H9 (cell line): ENCODE data around the gene PFDN5. TPM values are rescaled to one million over a fixed set of nuclear protein-coding genes. Genes with fewer than 3 reads are reported as not detected.

ENCODE experiments used
- DNase-seq: peaks from one replicate; pipeline ENCODE4 v3.0.0-alpha.2; 2017
- H2AFZ ChIP-seq: one replicate; pipeline ENCODE4 v1.6.1; 2013; ENCODE audit warnings: mild to moderate bottlenecking, low read length, control low read depth, moderate library complexity
- H2AK5ac ChIP-seq: 2 replicates; pipeline ENCODE4 v1.6.1; 2013; ENCODE audit warnings: low read length, control low read depth, mixed read lengths; ENCODE audit not compliant: insufficient read length
- H2BK120ac ChIP-seq: one replicate; pipeline ENCODE4 v1.6.1; 2013; ENCODE audit warnings: low read depth, mild to moderate bottlenecking, low read length, control low read depth, inconsistent platforms; ENCODE audit not compliant: poor library complexity, severe bottlenecking
- H2BK12ac ChIP-seq: 2 replicates; pipeline ENCODE4 v1.6.1; 2013; ENCODE audit warnings: low read length, control low read depth, mixed read lengths, low read depth; ENCODE audit not compliant: insufficient read length
- H2BK15ac ChIP-seq: 2 replicates; pipeline ENCODE4 v1.6.1; 2013; ENCODE audit warnings: low read depth, low read length, control low read depth
- H2BK20ac ChIP-seq: one replicate; pipeline ENCODE4 v1.6.1; 2013; ENCODE audit warnings: low read depth, mild to moderate bottlenecking, low read length, control low read depth, inconsistent platforms; ENCODE audit not compliant: poor library complexity, severe bottlenecking
- H2BK5ac ChIP-seq: 2 replicates; pipeline ENCODE4 v1.6.1; 2013; ENCODE audit warnings: low read length, control low read depth, mixed read lengths; ENCODE audit not compliant: insufficient read length
- H3K14ac ChIP-seq: 2 replicates; pipeline ENCODE4 v1.6.1; 2013; ENCODE audit warnings: low read length, control low read depth; ENCODE audit not compliant: insufficient read depth
- H3K18ac ChIP-seq: 2 replicates; pipeline ENCODE4 v1.6.1; 2013; ENCODE audit warnings: low read depth, mild to moderate bottlenecking, mixed read lengths, low read length, control low read depth; ENCODE audit not compliant: insufficient read length
- H3K23ac ChIP-seq: 2 replicates; pipeline ENCODE4 v1.6.1; 2013; ENCODE audit warnings: low read length, control low read depth, mixed read lengths, low read depth; ENCODE audit not compliant: insufficient read length
- H3K23me2 ChIP-seq: 2 replicates; pipeline ENCODE4 v1.6.1; 2013; ENCODE audit warnings: low read depth, mild to moderate bottlenecking, mixed read lengths, low read length, control low read depth; ENCODE audit not compliant: insufficient read length, poor library complexity, severe bottlenecking
- H3K27ac ChIP-seq: 2 replicates; pipeline ENCODE4 v1.5.1; 2013; ENCODE audit warnings: low read length, control low read depth, mixed read lengths, low read depth; ENCODE audit not compliant: insufficient read length
- H3K27me3 ChIP-seq: 2 replicates; pipeline ENCODE4 v1.6.1; 2013; ENCODE audit warnings: low read length, control low read depth, inconsistent platforms; ENCODE audit not compliant: insufficient read depth
- H3K4ac ChIP-seq: 2 replicates; pipeline ENCODE4 v1.6.1; 2013; ENCODE audit warnings: low read depth, mild to moderate bottlenecking, control low read depth, inconsistent platforms, low read length, moderate library complexity
- H3K4me1 ChIP-seq: 2 replicates; pipeline ENCODE4 v1.6.1; 2013; ENCODE audit warnings: low read length, control low read depth, inconsistent platforms; ENCODE audit not compliant: insufficient read depth
- H3K4me2 ChIP-seq: 2 replicates; pipeline ENCODE4 v1.6.1; 2013; ENCODE audit warnings: low read length, control low read depth, mixed read lengths; ENCODE audit not compliant: insufficient read length, insufficient read depth
- H3K56ac ChIP-seq: 2 replicates; pipeline ENCODE4 v1.6.1; 2013; ENCODE audit warnings: low read depth, mild to moderate bottlenecking, mixed read lengths, low read length, control low read depth; ENCODE audit not compliant: insufficient read length
- H3K79me1 ChIP-seq: 2 replicates; pipeline ENCODE4 v1.6.1; 2013; ENCODE audit warnings: low read depth, mild to moderate bottlenecking, moderate library complexity, low read length, control low read depth, inconsistent platforms; ENCODE audit not compliant: insufficient read depth, poor library complexity, severe bottlenecking
- H3K79me2 ChIP-seq: 2 replicates; pipeline ENCODE4 v1.6.1; 2013; ENCODE audit warnings: low read length, control low read depth, inconsistent platforms; ENCODE audit not compliant: insufficient read depth
- H3K9ac ChIP-seq: 2 replicates; pipeline ENCODE4 v1.6.1; 2013; ENCODE audit warnings: low read length, control low read depth, mixed read lengths; ENCODE audit not compliant: insufficient read length; ENCODE audit errors: extremely low read depth
- H3K9me3 ChIP-seq: one replicate; pipeline ENCODE4 v1.6.1; 2013; ENCODE audit warnings: low read depth, low read length, inconsistent platforms; ENCODE audit not compliant: control insufficient read depth
- H3T11ph ChIP-seq: one replicate; pipeline ENCODE4 v1.6.1; 2013; ENCODE audit warnings: mild to moderate bottlenecking, low read length, control low read depth, inconsistent platforms
- H4K20me1 ChIP-seq: one replicate; pipeline ENCODE4 v1.6.1; 2013; ENCODE audit not compliant: control insufficient read depth, insufficient read length, insufficient read depth
- H4K5ac ChIP-seq: 2 replicates; pipeline ENCODE4 v1.6.1; 2013; ENCODE audit warnings: low read depth, mild to moderate bottlenecking, mixed read lengths, low read length, control low read depth; ENCODE audit not compliant: insufficient read length
- H4K8ac ChIP-seq: replicated peaks from 2 replicates; pipeline ENCODE4 v1.6.1; 2013; ENCODE audit warnings: low read length, control low read depth, mixed read lengths, low read depth; ENCODE audit not compliant: insufficient read length
- H4K91ac ChIP-seq: 2 replicates; pipeline ENCODE4 v1.6.1; 2013; ENCODE audit warnings: low read depth, mild to moderate bottlenecking, moderate library complexity, mixed read lengths, low read length, control low read depth; ENCODE audit not compliant: insufficient read length
- H3K27ac Mint-ChIP-seq, 3 experiments: 2 replicates in 2 of 3; 3 replicates in 1 of 3; pipeline ENCODE4 v1.8.0; 2020 to 2021; ENCODE audit warnings: mixed read lengths in 3 of 3, mild to moderate bottlenecking in 1 of 3, moderate library complexity in 1 of 3
- H3K27me3 Mint-ChIP-seq: 2 replicates; pipeline ENCODE4 v1.8.0; 2021; ENCODE audit warnings: low read depth, mild to moderate bottlenecking, moderate library complexity, mixed read lengths
- H3K36me3 Mint-ChIP-seq, 3 experiments: 2 replicates in 2 of 3; 3 replicates in 1 of 3; pipeline ENCODE4 v1.8.0; 2020 to 2021; ENCODE audit warnings: low read depth in 3 of 3, mixed read lengths in 3 of 3; ENCODE audit not compliant: insufficient read depth in 1 of 3
- H3K4me1 Mint-ChIP-seq, 2 experiments: 2 replicates each; pipeline ENCODE4 v1.8.0; 2020; ENCODE audit warnings: mixed read lengths in 2 of 2
- H3K4me3 Mint-ChIP-seq, 2 experiments: 2 replicates in 1 of 2; 3 replicates in 1 of 2; pipeline ENCODE4 v1.8.0; 2020 to 2021; ENCODE audit warnings: mild to moderate bottlenecking in 2 of 2, mixed read lengths in 2 of 2, moderate library complexity in 1 of 2
- H3K9me3 Mint-ChIP-seq, 2 experiments: 2 replicates in 1 of 2; 3 replicates in 1 of 2; pipeline ENCODE4 v1.8.0; 2020; ENCODE audit warnings: mild to moderate bottlenecking in 2 of 2, mixed read lengths in 2 of 2, moderate library complexity in 1 of 2
- WGBS: extraction: QIAGEN DNeasy Blood & Tissue Kit; methylation state at CpG from one replicate; pipeline ENCODE4 v1.1.7; 2013; ENCODE audit warnings: missing lambda C conversion rate, low lambda C conversion rate, mixed read lengths; ENCODE audit not compliant: insufficient read length; ENCODE audit errors: extremely low coverage; 5-methylcytosine and 5-hydroxymethylcytosine counted together
- total RNA-seq: library from RNA; stranded (reverse); gene quantifications from 2 replicates; pipeline ENCODE4 v1.2.1, GENCODE V29; 2021
- TF ChIP-seq, protein P1 (sequence below): fragments of 200-600 bp; sonication (generic); conservative IDR thresholded peaks from 3 replicates; pipeline ENCODE4 v1.8.0; 2021; ENCODE audit warnings: antibody characterized with exemption, mild to moderate bottlenecking

The PFDN5 gene
- total RNA-seq, 1 experiment from 2014 or later: 285 TPM

DNA sequence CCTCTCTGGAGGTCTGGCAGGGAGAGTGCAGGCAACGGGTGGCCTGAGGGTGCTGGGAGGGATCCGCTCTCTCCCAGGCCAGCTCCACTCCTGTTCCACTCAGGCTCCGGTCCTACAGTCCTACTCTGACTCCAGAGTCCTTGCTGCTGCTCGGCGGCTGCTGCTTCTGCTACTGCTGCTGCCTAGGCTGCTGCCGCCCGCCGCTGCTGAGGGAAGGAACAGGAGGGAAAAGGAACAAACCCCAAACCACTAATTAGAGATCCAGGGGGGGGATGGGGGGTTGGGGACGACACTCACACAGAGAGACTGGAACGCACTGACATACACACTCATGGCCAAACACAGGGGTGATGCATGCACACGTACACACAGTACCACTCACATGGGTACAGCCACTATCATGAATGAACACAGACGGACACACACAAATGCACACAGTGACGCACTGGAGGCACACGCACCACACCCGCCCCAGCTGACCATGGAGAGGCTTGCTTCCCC, 40.9 kb downstream of the PFDN5 start, which contains the start of gene SP7:
Gene SP7, minus strand, starts transcription at position 174 of the 501 bp plus-strand sequence. CDS start 708 bp downstream, outside the sequence.
- no peaks in the 10 kb centered on the region for H3K9me3 Mint-ChIP-seq
- no CpG with 5 or more reads among the region's 15 CpGs for WGBS
- Histone ChIP-seq H3K79me2 (no peaks in the 10 kb centered on the region), H3K4ac (no peak within 1 kb of the TSS), H3K79me1 (no peaks in the 10 kb centered on the region), H2BK120ac (no peak within 1 kb of the TSS), H3K9ac (no peak within 1 kb of the TSS), H4K5ac (no peak within 1 kb of the TSS), H3K23me2 (no peaks in the 10 kb centered on the region), H3K4me1 (no peaks in the 10 kb centered on the region; the same call in 1 of the 2 replicates), H3K56ac (no peak within 1 kb of the TSS), H2AFZ (no peak within 1 kb of the TSS), H3K27me3 (no peaks in the 10 kb centered on the region; the same call in 1 of the 2 replicates), H4K8ac (no peak within 1 kb of the TSS), H2BK12ac (no peak within 1 kb of the TSS), H2AK5ac (no peak within 1 kb of the TSS), H3K27ac (no peak within 1 kb of the TSS), H3K9me3 (no peaks in the 10 kb centered on the region), H3K4me2 (no peak within 1 kb of the TSS), H3T11ph (no peak within 1 kb of the TSS), H2BK15ac (no peak within 1 kb of the TSS), H4K91ac (no peak within 1 kb of the TSS), H2BK5ac (no peak within 1 kb of the TSS), H2BK20ac (no peak within 1 kb of the TSS), H3K18ac (no peak within 1 kb of the TSS), H4K20me1 (no peaks in the 10 kb centered on the region), H3K14ac (no peak within 1 kb of the TSS), H3K23ac (no peak within 1 kb of the TSS)
- H3K4me3 Mint-ChIP-seq: no peak within 1 kb of the TSS; a peak in 1 of 5 replicates
- H3K27me3 Mint-ChIP-seq: peaks cover 75% of the 10 kb centered on the region
- H3K27ac Mint-ChIP-seq: no peak within 1 kb of the TSS; a peak in 1 of 7 replicates
- DNase-seq: no peak
- H3K4me1 Mint-ChIP-seq: peaks cover 18 to 27% of the 10 kb centered on the region in 2 experiments
- TF ChIP-seq, protein P1, sequence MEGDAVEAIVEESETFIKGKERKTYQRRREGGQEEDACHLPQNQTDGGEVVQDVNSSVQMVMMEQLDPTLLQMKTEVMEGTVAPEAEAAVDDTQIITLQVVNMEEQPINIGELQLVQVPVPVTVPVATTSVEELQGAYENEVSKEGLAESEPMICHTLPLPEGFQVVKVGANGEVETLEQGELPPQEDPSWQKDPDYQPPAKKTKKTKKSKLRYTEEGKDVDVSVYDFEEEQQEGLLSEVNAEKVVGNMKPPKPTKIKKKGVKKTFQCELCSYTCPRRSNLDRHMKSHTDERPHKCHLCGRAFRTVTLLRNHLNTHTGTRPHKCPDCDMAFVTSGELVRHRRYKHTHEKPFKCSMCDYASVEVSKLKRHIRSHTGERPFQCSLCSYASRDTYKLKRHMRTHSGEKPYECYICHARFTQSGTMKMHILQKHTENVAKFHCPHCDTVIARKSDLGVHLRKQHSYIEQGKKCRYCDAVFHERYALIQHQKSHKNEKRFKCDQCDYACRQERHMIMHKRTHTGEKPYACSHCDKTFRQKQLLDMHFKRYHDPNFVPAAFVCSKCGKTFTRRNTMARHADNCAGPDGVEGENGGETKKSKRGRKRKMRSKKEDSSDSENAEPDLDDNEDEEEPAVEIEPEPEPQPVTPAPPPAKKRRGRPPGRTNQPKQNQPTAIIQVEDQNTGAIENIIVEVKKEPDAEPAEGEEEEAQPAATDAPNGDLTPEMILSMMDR: no peak
- no peaks in the 10 kb centered on the region for H3K36me3 Mint-ChIP-seq
